ENCODE results near the gene OXCT2.
"Not testable (repeated sequence)": the region's sequence is repeated elsewhere in the genome, so short reads cannot be mapped to it uniquely, and the experiment has no call there.

- not testable (repeated sequence) for TF ChIP-seq CTCF (IDR thresholded peaks at IDR 0.05); KDM5A (IDR thresholded peaks at IDR 0.05); CHD2 (IDR thresholded peaks at IDR 0.05; ENCODE audit: low read length, partially characterized antibody); BHLHE40 (IDR thresholded peaks at IDR 0.05; ENCODE audit: low read depth, low read length); PBX3 (IDR thresholded peaks at IDR 0.05); JUN (IDR thresholded peaks at IDR 0.05)
Measured at GRCh38 chr1:39787964-39788363, 16.8 kb upstream of the OXCT2 start.
